SK-N-SH treated with all-trans-retinoic acid at 6 μM for 48 hours (cell line): Measurements from ENCODE around the gene MROH9.

Experiments used
- ATAC-seq: fragments of 200-7000 bp; cut with Tn5 transposase; 3 replicates; pipeline ENCODE4 v1.9.1; 2020; ENCODE audit warnings: mild to moderate bottlenecking, moderate library complexity
- ARNTL ChIP-seq: fragments of 450-650 bp; formaldehyde crosslinking; IDR thresholded peaks from 2 replicates; pipeline ENCODE4 v1.5.0; 2020; ENCODE audit warnings: low read depth, mild to moderate bottlenecking, moderate library complexity, borderline replicate concordance
- BACH2 ChIP-seq: fragments of 250-450 bp; sonication (Bioruptor Pico); IDR thresholded peaks from 2 replicates; pipeline ENCODE4 v1.9.0; 2021; ENCODE audit warnings: mild to moderate bottlenecking, borderline replicate concordance
- CREB5 ChIP-seq: fragments of 250-450 bp; sonication (Bioruptor Pico); IDR thresholded peaks from 2 replicates; pipeline ENCODE4 v1.5.1; 2020; ENCODE audit warnings: low read depth, mild to moderate bottlenecking, moderate library complexity
- CSDC2 ChIP-seq: fragments of 250-450 bp; sonication (Bioruptor Pico); IDR thresholded peaks from 2 replicates; pipeline ENCODE4 v1.5.0; 2020; ENCODE audit warnings: mild to moderate bottlenecking, moderate library complexity
- ESRRG ChIP-seq: fragments of 250-450 bp; sonication (Bioruptor Pico); IDR thresholded peaks from 2 replicates; pipeline ENCODE4 v1.6.1; 2021; ENCODE audit warnings: mild to moderate bottlenecking
- GLIS3 ChIP-seq: fragments of 250-450 bp; sonication (Bioruptor Pico); IDR thresholded peaks from 2 replicates; pipeline ENCODE4 v1.5.0; 2020; ENCODE audit warnings: mild to moderate bottlenecking, moderate library complexity
- ISL1 ChIP-seq: fragments of 250-450 bp; sonication (Bioruptor Pico); IDR thresholded peaks from 2 replicates; pipeline ENCODE4 v2.1.2; 2022; ENCODE audit warnings: mild to moderate bottlenecking, moderate library complexity
- OSR1 ChIP-seq: fragments of 250-450 bp; sonication (Bioruptor Pico); IDR thresholded peaks from 2 replicates; pipeline ENCODE4 v1.8.0; 2022; ENCODE audit warnings: moderate library complexity, mild to moderate bottlenecking, inconsistent platforms
- PATZ1 ChIP-seq: fragments of 250-450 bp; sonication (Bioruptor Pico); IDR thresholded peaks from 2 replicates; pipeline ENCODE4 v1.8.0; 2020; ENCODE audit warnings: mild to moderate bottlenecking, moderate library complexity, borderline replicate concordance
- PPARA ChIP-seq: fragments of 250-450 bp; sonication (Bioruptor Pico); IDR thresholded peaks from 2 replicates; pipeline ENCODE4 v1.5.0; 2020; ENCODE audit warnings: mild to moderate bottlenecking, borderline replicate concordance
- SNAI2 ChIP-seq: fragments of 250-450 bp; sonication (Bioruptor Pico); IDR thresholded peaks from 2 replicates; pipeline ENCODE4 v1.5.0; 2020; ENCODE audit warnings: mild to moderate bottlenecking, moderate library complexity
- TCF4 ChIP-seq: fragments of 250-450 bp; sonication (Bioruptor Pico); IDR thresholded peaks from 2 replicates; pipeline ENCODE4 v1.8.0; 2021; ENCODE audit warnings: mild to moderate bottlenecking, moderate library complexity, borderline replicate concordance
- TOX ChIP-seq: fragments of 250-450 bp; sonication (Bioruptor Pico); IDR thresholded peaks from 2 replicates; pipeline ENCODE4 v1.8.0; 2021; ENCODE audit warnings: mild to moderate bottlenecking, moderate library complexity, borderline replicate concordance
- TSHZ2 ChIP-seq: fragments of 250-450 bp; sonication (Bioruptor Pico); IDR thresholded peaks from 2 replicates; pipeline ENCODE4 v1.5.0; 2020; ENCODE audit warnings: mild to moderate bottlenecking, moderate library complexity
- ZC3H10 ChIP-seq: fragments of 250-450 bp; sonication (Bioruptor Pico); IDR thresholded peaks from 2 replicates; pipeline ENCODE4 v1.5.1; 2021; ENCODE audit warnings: mild to moderate bottlenecking, moderate library complexity
- ZFP3 ChIP-seq: fragments of 250-450 bp; sonication (Bioruptor Pico); IDR thresholded peaks from 2 replicates; pipeline ENCODE4 v1.5.0; 2020; ENCODE audit warnings: mild to moderate bottlenecking, moderate library complexity
- ZFP30 ChIP-seq: fragments of 450-650 bp; formaldehyde crosslinking; IDR thresholded peaks from 2 replicates; pipeline ENCODE4 v1.5.0; 2022; ENCODE audit warnings: mild to moderate bottlenecking, moderate library complexity
- ZNF70 ChIP-seq: fragments of 450-650 bp; formaldehyde crosslinking; IDR thresholded peaks from 2 replicates; pipeline ENCODE4 v1.5.0; 2020; ENCODE audit warnings: mild to moderate bottlenecking, moderate library complexity
- ZNF8 ChIP-seq: fragments of 450-650 bp; formaldehyde crosslinking; IDR thresholded peaks from 2 replicates; pipeline ENCODE4 v1.5.0; 2020; ENCODE audit warnings: mild to moderate bottlenecking, moderate library complexity

The MROH9 gene

GRCh38 chr1:171081763-171082201 lies 146.4 kb downstream of the MROH9 start:
- no peak for ATAC-seq
- no peak for TF ChIP-seq TSHZ2
- no peak for TF ChIP-seq CSDC2 (CRISPR knock-in tag)
- no peak for TF ChIP-seq CREB5
- no peak for TF ChIP-seq ZNF70 (CRISPR knock-in tag)
- no peak for TF ChIP-seq TCF4 (CRISPR knock-in tag)
- TF ChIP-seq OSR1 (CRISPR knock-in tag): no peak
- TF ChIP-seq TOX: no peak
- no peak for TF ChIP-seq SNAI2 (CRISPR knock-in tag)
- TF ChIP-seq ZNF8: no peak
- TF ChIP-seq ZFP3 (CRISPR knock-in tag): no peak
- no peak for TF ChIP-seq BACH2 (CRISPR knock-in tag)
- TF ChIP-seq ARNTL: no peak

GRCh38 chr1:171082606-171083005 lies 147.3 kb downstream of the MROH9 start:
- no peak for TF ChIP-seq ZFP3 (CRISPR knock-in tag)
- TF ChIP-seq ZNF8: no peak
- TF ChIP-seq BACH2 (CRISPR knock-in tag): no peak
- no peak for TF ChIP-seq ARNTL
- TF ChIP-seq SNAI2 (CRISPR knock-in tag): no peak
- TF ChIP-seq PATZ1 (CRISPR knock-in tag): no peak
- no peak for ATAC-seq

GRCh38 chr1:171083222-171083621 lies 147.9 kb downstream of the MROH9 start:
- TF ChIP-seq PATZ1 (CRISPR knock-in tag) (no peak), TSHZ2 (no peak), CSDC2 (CRISPR knock-in tag) (no peak), GLIS3 (CRISPR knock-in tag) (no peak), ESRRG (CRISPR knock-in tag) (no peak), CREB5 (no peak), ZC3H10 (CRISPR knock-in tag) (no peak), ARNTL (no peak), ISL1 (CRISPR knock-in tag) (no peak), PPARA (CRISPR knock-in tag) (no peak), TCF4 (CRISPR knock-in tag) (no peak), ZFP30 (CRISPR knock-in tag) (no peak), SNAI2 (CRISPR knock-in tag) (no peak), OSR1 (CRISPR knock-in tag) (no peak), TOX (no peak)
- TF ChIP-seq, all 23 proteins: peak for 0
- no peak for ATAC-seq
